ENCODE measurements around the gene KCNK16.

DNA sequence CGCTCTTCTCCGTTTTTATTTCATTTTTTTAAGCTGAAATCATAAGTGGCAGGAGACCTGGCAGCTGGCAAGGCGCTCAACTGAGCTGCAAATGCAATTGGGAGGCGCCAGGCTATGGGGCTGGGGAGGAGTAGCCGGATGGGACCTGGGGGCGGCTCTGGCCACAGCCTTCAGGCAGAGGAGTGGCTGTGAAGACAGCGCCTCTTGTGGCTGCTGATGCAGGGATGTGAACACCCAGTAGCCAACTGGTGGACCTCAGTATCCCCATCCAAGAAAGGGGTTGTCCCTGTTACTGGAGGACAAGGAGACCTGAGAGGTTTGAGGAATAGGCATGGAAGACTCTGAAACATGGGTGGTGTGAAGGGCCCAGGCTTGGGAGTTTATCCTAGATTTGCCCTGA is 20.9 kb downstream of the KCNK16 start:
- TF ChIP-seq, protein P1, sequence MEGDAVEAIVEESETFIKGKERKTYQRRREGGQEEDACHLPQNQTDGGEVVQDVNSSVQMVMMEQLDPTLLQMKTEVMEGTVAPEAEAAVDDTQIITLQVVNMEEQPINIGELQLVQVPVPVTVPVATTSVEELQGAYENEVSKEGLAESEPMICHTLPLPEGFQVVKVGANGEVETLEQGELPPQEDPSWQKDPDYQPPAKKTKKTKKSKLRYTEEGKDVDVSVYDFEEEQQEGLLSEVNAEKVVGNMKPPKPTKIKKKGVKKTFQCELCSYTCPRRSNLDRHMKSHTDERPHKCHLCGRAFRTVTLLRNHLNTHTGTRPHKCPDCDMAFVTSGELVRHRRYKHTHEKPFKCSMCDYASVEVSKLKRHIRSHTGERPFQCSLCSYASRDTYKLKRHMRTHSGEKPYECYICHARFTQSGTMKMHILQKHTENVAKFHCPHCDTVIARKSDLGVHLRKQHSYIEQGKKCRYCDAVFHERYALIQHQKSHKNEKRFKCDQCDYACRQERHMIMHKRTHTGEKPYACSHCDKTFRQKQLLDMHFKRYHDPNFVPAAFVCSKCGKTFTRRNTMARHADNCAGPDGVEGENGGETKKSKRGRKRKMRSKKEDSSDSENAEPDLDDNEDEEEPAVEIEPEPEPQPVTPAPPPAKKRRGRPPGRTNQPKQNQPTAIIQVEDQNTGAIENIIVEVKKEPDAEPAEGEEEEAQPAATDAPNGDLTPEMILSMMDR (IDR thresholded peaks at IDR 0.05), result no peak
- no peak for TF ChIP-seq POLR2A (IDR thresholded peaks at IDR 0.05)
